Right ventricle myocardium superior (tissue), 1 donor: Measurements from ENCODE around the gene KCNAB1. TPM values are rescaled to one million over a fixed set of nuclear protein-coding genes. Genes with fewer than 3 reads are reported as not detected.
"Not testable (repeated sequence)": the region's sequence is repeated elsewhere in the genome, so short reads cannot be mapped to it uniquely, and the experiment has no call there.

Source experiments
- ATAC-seq: fragments of 200-7000 bp; cut with Tn5 transposase; one replicate; pipeline ENCODE4 v1.9.1; 2020; ENCODE audit warnings: mild to moderate bottlenecking; ENCODE audit not compliant: poor library complexity
- DNase-seq: peaks from one replicate; pipeline ENCODE4 v3.0.0-alpha.2; 2020
- intact Hi-C: fragments of 100-400 bp; cut with DNase I; formaldehyde crosslinking; loops from one replicate; pipeline ENCODE4 v1.11.2; 2022
- total RNA-seq: library from RNA; stranded (reverse); fragmentation: NEBNext Ultra II Directional; extraction: Animal tissue kit (Norgen Biotek cat#: 25700); gene quantifications from one replicate; pipeline ENCODE4 v1.2.1, GENCODE V29; 2021
- donor health status: DM: no; HTN: yes; CAD: no; lungs with severe emphysema.

The KCNAB1 gene
- total RNA-seq, 1 donor from 2014 or later, result 3.0 TPM

- DNase-seq (no peak), ATAC-seq (no peak)
- intact Hi-C loops, result no loop called here
Observed at GRCh38 chr3:156246961-156247725, 126.8 kb downstream of the KCNAB1 start.

DNA sequence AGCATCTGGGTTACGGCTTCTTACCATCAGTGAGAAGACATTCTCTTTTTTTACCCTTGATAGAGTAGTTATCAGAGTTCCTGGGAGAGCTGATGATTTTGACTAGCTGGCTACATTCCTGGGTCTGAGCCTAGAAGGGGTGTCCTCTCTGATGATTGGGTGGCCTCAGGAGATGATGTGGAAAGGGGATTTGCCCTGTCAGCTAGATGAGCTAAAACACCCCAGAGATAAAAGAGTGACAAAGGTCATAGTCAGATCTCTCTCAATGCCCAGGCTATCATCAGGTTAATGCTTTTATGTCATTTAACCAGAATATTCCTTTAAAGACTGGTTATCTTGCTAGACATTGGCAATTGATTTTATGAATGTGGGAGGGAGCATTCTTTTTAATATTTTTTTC, 130.2 kb downstream of the KCNAB1 start:
- intact Hi-C loops, result no loop called here
- no peak for ATAC-seq
- no peak for DNase-seq

- intact Hi-C loops, result no loop called here
- no peak for ATAC-seq
Observed at GRCh38 chr3:156251424-156251823, 131.0 kb downstream of the KCNAB1 start.

DNA sequence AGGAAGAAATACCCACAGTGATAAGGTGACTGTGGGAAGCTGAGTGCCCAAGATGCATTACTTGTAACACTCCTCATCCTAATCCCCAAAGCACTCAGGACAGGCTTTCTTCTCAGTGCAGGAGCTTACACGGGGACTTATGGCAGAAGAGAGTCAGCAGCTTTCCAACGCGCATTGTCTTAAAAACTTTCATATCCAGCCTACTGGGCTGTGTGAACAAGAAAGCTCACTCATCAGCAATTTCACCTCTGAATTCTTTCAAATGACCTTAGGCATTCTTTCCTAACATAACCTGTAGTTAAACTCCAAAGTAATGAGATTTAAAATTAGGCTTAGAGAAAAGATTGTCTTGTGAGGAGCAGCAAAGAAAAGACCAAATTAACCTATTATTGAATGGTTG, 132.3 kb downstream of the KCNAB1 start:
- ATAC-seq, result no peak
- DNase-seq, result no peak
- intact Hi-C loops, result no loop called here

More at GRCh38 chr3:156251424-156251823, 131.0 kb downstream of the KCNAB1 start:
- DNase-seq, result no peak

- intact Hi-C loops, result no loop called here
- no peak for ATAC-seq
- DNase-seq, result no peak
Observed at GRCh38 chr3:156253150-156253549, 132.8 kb downstream of the KCNAB1 start.

DNA sequence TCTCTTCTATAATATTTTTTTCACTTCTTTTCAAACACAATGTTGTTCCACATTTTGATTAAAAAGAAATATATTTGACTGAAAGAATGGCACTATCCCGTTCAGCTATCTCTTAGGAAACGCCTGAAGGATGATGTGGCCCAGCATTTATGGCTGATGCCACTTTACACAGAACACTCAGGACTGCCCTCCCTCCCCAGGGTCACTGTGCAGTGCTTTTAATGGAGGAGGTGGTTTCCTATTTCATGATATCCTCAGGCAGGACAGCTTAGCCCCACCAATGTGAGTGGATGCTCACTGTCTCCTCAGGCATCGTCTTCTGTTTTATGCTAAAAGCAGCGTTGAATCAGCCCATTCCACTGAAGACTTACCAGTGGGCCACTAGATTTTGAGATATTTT, 135.9 kb downstream of the KCNAB1 start:
- DNase-seq, result no peak
- intact Hi-C loops, result no loop called here
- no peak for ATAC-seq

- intact Hi-C loops, result no loop called here
- DNase-seq, result no peak
- ATAC-seq, result no peak
Observed at GRCh38 chr3:156256945-156257344, 136.6 kb downstream of the KCNAB1 start.

- intact Hi-C loops, result no loop called here
- ATAC-seq (no peak), DNase-seq (no peak)
Observed at GRCh38 chr3:156258301-156258700, 137.9 kb downstream of the KCNAB1 start.

- DNase-seq, result no peak
- no peak for ATAC-seq
- intact Hi-C loops, result no loop called here
Observed at GRCh38 chr3:156259896-156260295, 139.5 kb downstream of the KCNAB1 start.

DNA sequence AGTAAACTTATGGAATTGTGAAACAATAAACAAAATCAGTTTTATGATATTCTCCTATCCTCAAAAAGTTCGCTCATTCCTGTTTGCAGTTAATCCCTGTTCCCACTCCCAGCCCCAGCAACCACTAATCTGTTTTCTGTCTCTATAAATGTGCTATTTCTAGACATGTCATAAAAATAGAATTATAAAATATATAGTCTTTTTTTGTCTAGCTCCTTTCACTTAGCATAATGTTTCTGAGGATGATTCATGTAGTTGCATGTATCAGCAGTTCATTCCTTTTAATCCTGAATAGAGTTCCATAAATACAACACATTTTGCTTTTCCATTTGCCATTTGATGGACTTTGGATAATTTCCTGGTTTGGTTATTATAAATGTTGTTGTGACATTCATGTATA, 140.0 kb downstream of the KCNAB1 start:
- intact Hi-C loops, result no loop called here
- ATAC-seq, result no peak
- no peak for DNase-seq

DNA sequence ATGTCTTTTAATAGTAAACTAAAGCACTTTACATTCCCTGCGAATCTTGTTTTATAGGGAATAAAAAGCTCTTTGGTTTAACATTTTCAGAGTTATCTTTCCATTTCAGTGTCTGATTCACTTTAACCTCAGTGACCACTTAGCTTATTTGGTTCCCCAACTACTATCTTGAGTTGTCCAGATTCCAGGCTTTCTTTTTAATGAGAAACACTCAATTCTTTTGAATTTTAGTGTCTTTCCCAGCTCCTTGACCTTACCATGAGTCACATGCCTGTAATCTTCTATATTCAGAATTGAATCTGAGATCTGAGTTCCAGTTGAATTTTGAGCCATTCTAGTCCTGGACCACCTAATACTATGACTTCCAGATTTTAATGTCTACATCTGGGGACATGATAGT, 144.4 kb downstream of the KCNAB1 start:
- DNase-seq (no peak), ATAC-seq (no peak)
- intact Hi-C loops, result no loop called here

DNA sequence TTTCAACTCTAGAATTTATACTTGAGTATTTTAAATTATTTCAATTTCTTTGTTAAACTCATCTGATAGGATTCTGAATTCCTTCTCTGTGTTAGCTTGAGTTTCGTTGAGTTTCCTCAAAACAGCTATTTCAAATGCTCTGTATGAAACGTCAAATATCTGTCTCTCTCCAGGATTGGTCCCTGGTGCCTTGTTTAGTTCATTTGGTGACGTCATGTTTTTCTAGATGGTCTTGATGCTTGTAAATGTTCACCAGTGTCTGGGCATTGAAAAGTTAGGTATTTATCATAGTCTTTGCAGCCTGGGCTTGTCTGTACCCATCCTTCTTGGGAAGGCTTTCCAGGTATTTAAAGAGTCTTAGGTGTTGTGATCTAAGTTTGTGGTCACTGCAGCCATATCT, 151.1 kb downstream of the KCNAB1 start:
- DNase-seq (no peak), ATAC-seq (no peak)
- intact Hi-C loops, result no loop called here

DNA sequence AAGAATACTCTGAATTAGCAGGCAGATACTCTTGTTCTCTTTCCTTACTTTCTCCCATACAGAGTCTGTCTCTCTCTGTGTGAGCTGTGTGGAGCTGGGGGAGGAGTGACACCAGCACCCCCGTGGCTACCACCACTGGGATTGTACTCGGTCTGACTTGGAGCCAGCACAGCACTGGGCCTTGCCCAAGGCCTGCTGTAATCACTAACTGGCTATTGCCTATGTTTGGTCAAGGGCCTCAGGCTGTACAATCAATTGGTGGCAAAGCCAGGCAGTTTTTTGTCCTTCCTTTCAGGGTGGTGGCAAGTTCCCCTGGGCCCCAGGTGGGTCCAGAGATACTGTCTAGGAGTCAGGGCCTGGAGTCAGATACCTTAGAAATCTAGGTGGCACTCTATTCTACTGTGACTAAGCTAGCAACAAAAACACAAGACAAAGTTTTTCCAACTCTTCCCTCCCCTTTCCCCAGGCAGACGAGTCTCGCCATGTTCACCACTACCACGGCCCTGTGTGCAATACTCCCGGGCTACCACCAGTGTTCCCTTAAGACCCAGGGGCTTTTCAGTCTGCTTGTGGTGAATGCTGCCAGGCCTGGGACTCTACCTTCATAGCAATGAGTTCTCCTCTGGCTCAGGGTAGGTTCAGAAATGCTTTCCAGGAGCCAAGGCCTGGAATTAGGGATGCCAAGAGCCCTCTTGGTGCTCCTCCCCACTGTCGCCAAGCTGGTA, 151.8 kb downstream of the KCNAB1 start:
- intact Hi-C loops, result no loop called here
- DNase-seq (no peak), ATAC-seq (no peak)

DNA sequence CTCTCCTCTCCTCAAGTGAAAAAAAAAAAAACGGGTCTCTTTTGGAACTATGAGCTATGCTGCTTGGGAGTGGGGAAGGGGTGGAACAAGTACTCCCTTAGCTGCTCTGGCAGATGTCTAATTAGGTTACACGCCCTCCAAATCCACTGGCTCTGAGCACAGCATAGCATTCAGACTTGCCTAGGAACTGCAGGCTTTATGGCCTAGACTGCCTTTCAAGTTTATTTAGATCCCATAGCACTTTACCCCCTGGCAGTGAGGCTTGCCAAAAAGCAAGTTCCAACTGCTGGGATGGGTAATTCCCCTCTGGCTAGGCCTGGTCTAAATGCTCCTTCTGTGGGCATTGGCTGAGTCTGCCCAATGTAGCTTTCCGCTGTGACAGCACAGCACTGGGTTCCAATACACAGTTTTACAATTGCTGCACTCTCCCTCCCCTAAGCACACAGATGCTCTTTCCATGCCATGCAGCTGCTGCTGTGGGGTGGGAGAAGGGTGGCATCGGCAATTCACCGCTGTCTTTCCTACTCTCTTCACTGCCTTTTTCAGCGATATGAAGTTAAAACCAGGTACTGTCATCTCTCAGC, 152.8 kb downstream of the KCNAB1 start:
- ATAC-seq (no peak), DNase-seq (no peak)
- intact Hi-C loops, result no loop called here

GRCh38 chr3:156274791-156275190, 154.4 kb downstream of the KCNAB1 start:
- intact Hi-C loops, result no loop called here
- DNase-seq, result no peak

DNA sequence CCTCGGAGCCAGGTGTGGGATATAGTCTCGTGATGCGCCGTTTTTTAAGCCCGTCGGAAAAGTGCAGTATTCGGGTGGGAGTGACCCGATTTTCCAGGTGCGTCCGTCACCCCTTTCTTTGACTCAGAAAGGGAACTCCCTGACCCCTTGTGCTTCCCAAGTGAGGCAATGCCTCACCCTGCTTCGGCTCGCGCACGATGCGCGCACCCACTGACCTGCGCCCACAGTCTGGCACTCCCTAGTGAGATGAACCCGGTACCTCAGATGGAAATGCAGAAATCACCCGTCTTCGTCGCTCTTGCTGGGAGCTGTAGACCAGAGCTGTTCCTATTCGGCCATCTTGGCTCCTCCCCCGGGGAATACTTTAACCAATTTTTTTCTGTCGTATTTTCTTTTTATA, 164.3 kb downstream of the KCNAB1 start:
- ATAC-seq, DNase-seq, intact Hi-C loops: not testable (repeated sequence)

More at GRCh38 chr3:156274791-156275190, 154.4 kb downstream of the KCNAB1 start:
- no peak for ATAC-seq

DNA sequence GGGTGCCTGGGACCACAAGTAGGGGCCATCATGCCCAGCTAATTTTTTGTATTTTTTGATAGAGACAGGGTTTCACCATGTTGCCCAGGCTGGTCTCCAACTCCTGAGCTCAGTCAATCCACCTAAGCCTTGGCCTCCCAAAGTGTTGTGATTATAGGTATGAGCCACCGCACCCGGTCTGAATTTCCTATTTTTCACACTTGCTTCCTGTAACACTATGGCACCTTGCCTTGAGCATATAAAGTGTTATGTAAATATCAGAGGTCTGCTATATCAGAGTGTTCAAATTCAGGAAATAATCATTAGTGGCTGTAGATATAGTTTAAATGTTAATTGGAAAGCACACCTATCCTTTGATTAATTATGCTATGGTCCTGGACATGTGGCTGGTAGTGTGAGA, 165.2 kb downstream of the KCNAB1 start:
- DNase-seq, result no peak
- no peak for ATAC-seq
- intact Hi-C loops, result no loop called here

- ATAC-seq, result no peak
- intact Hi-C loops, result no loop called here
- no peak for DNase-seq
Observed at GRCh38 chr3:156290924-156291271, 170.5 kb downstream of the KCNAB1 start.

DNA sequence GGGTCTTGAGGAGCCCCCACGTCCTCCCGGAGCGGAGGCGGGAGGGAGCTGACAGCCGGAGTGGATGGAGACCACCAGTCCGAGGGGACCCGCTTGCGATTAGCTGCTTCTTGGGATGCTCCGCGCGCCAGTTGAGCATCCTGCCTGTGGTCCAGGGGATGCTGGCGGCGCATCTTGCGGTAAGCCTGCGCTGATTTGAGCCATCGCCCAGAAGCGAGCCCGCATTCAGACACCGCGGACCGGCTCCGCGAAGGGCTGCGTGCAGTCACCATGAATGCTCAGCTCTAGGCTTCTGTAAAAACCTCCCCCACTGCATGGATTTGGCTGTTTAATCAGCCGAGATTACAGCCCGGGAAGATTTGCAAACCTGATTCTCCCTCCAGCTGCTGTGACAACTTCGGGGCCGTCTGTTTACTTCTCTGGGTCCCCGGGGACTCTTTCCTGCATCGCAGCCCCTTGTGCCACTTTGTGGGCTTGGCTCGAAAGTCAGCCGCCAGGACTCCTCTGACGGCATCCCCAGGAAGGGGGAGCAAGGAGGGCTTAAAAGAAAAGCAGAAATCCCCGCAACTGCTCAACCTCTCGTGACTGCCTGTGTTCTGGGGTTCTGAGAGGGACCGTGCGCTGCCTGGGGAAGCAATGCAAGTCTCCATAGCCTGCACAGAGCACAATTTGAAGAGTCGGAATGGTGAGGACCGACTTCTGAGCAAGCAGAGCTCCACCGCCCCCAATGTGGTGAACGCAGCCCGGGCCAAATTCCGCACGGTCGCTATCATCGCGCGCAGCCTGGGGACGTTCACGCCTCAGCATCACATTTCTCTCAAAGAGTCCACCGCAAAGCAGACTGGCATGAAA, 171.1 kb downstream of the KCNAB1 start:
- intact Hi-C loops, result no loop called here
- ATAC-seq, result peak; percentile 63
- DNase-seq, result no peak
